HG02840 (cell line): ENCODE measurements around the gene PTPRCAP.
"Not testable (repeated sequence)": the region's sequence is repeated elsewhere in the genome, so short reads cannot be mapped to it uniquely, and the experiment has no call there.

ENCODE experiments used
- ATAC-seq: cut with Tn5 transposase; IDR thresholded peaks from one replicate; pipeline ENCODE4 v1.9.1; 2021; ENCODE audit warnings: mild to moderate bottlenecking, moderate library complexity, moderate number of reproducible peaks; ENCODE audit not compliant: unreplicated experiment, low FRiP score

Gene PTPRCAP

GRCh38 chr11:67437082-67437808 lies at the start of gene PTPRCAP:
Gene PTPRCAP, minus strand, starts transcription at chr11:67437682. Its CDS starts 63 bp downstream, at chr11:67437619.
- no peak for ATAC-seq

GRCh38 chr11:67486481-67487195 lies 49.2 kb upstream of the PTPRCAP start:
- ATAC-seq, result no peak

- not testable (repeated sequence) for ATAC-seq
Observed at GRCh38 chr11:67485873-67486361, 48.4 kb upstream of the PTPRCAP start.

GRCh38 chr11:67484847-67485311 lies 47.4 kb upstream of the PTPRCAP start:
- no peak for ATAC-seq

GRCh38 chr11:67483831-67484665 lies 46.6 kb upstream of the PTPRCAP start:
- ATAC-seq, result no peak

GRCh38 chr11:67482827-67483798 lies 45.6 kb upstream of the PTPRCAP start, which contains the start of gene AIP:
Gene AIP, plus strand, starts transcription at chr11:67483026. Its CDS starts 133 bp downstream, at chr11:67483159.
- ATAC-seq, result peak; percentile 77

GRCh38 chr11:67482275-67482826 lies 44.9 kb upstream of the PTPRCAP start:
- ATAC-seq, result peak; percentile 1

GRCh38 chr11:67477344-67478050 lies 40.0 kb upstream of the PTPRCAP start:
- not testable (repeated sequence) for ATAC-seq

GRCh38 chr11:67476692-67477091 lies 39.2 kb upstream of the PTPRCAP start:
- not testable (repeated sequence) for ATAC-seq

GRCh38 chr11:67472882-67473281 lies 35.4 kb upstream of the PTPRCAP start:
- ATAC-seq, result no peak

GRCh38 chr11:67470337-67471002 lies 33.0 kb upstream of the PTPRCAP start:
- ATAC-seq, result no peak

GRCh38 chr11:67469508-67469811 lies 32.0 kb upstream of the PTPRCAP start:
- peak; percentile 5 for ATAC-seq

- peak; percentile 68 for ATAC-seq
Observed at GRCh38 chr11:67468759-67469507, 31.5 kb upstream of the PTPRCAP start, which contains the start of gene TMEM134. Gene TMEM134, minus strand, starts transcription at chr11:67469251. Its CDS starts 59 bp downstream, at chr11:67469192.

- no peak for ATAC-seq
Observed at GRCh38 chr11:67468456-67468758, 30.9 kb upstream of the PTPRCAP start.

GRCh38 chr11:67468056-67468455 lies 30.6 kb upstream of the PTPRCAP start:
- ATAC-seq, result no peak

- no peak for ATAC-seq
Observed at GRCh38 chr11:67466962-67467771, 29.7 kb upstream of the PTPRCAP start.

- no peak for ATAC-seq
Observed at GRCh38 chr11:67466367-67466766, 28.9 kb upstream of the PTPRCAP start.
